Uterus (tissue), 2 donors: ENCODE results near the gene PDE4A.

Experiments
- CTCF ChIP-seq, 4 experiments: fragments of 200-600 bp in 2 of 4; fragments of 450-650 bp in 2 of 4; sonication (generic) in 2 of 4; IDR thresholded peaks; one replicate each; pipeline ENCODE4 v1.5.1; 2016 to 2019; ENCODE audit warnings: antibody characterized with exemption in 4 of 4, mild to moderate bottlenecking in 2 of 4, moderate library complexity in 1 of 4
- POLR2A ChIP-seq, 2 donors: fragments of 450-650 bp; IDR thresholded peaks; one replicate each; pipeline ENCODE4 v1.6.1; 2016; ENCODE audit warnings: antibody characterized with exemption in 2 of 2, mild to moderate bottlenecking in 1 of 2, moderate library complexity in 1 of 2

GRCh38 chr19:10501971-10502523, 81.7 kb downstream of the PDE4A start:
- TF ChIP-seq CTCF (IDR thresholded peaks at IDR 0.05) (no peak), POLR2A (IDR thresholded peaks at IDR 0.05) (no peak)
